ENCODE measurements around the gene PIP4K2C. TPM values are rescaled to one million over a fixed set of nuclear protein-coding genes. Genes with fewer than 3 reads are reported as not detected.

PIP4K2C gene
- total RNA-seq, 1 experiment from 2014 or later = 88.6 TPM

GRCh38 chr12:57603324-57603723 is 12.3 kb downstream of the PIP4K2C start:
- ATAC-seq (no peak), DNase-seq (no peak)
- Histone ChIP-seq H3K4me1 (ENCODE audit: insufficient read depth, low read length) (peaks cover 16% of the 10 kb centered on the region), H3K27ac (ENCODE audit: low read length) (no peak overlapping the region), H3F3A (ENCODE audit: low read length, unreplicated experiment) (no peaks in the 10 kb centered on the region), H4K20me1 (ENCODE audit: low read length) (no peaks in the 10 kb centered on the region), H3K4me3 (ENCODE audit: low read length) (no peak overlapping the region), H3K27me3 (ENCODE audit: low read length) (no peaks in the 10 kb centered on the region), H3K79me2 (ENCODE audit: low read length) (no peaks in the 10 kb centered on the region), H3K9me2 (replicated peaks; ENCODE audit: low read length) (no peaks in the 10 kb centered on the region), H3K4me2 (ENCODE audit: low read length) (0 out of 2 replicates have a peak overlapping the region, but pooled peaks have one; percentile 81), H3K9ac (ENCODE audit: low read length) (no peak overlapping the region), H3K9me3 (ENCODE audit: low read length) (no peaks in the 10 kb centered on the region), H3K36me3 (ENCODE audit: low read depth, low read length) (peaks cover 19% of the 10 kb centered on the region), H2AFZ (ENCODE audit: low read length) (no peak overlapping the region)
- intact Hi-C loops (cut with micrococcal nuclease) = no loop called here
- no peak for TF ChIP-seq CTCF (conservative IDR thresholded peaks at IDR 0.05; ENCODE audit: low read depth, low read length)
- no peak for TF ChIP-seq EZH2phosphoT487 (IDR thresholded peaks at IDR 0.05; ENCODE audit: borderline replicate concordance, low read length)
- TF ChIP-seq EZH2 (IDR thresholded peaks at IDR 0.05; ENCODE audit: low read length, unreplicated experiment) = no peak
- BruUV-seq (replicated peaks) = no TSS peak
- POLR2A ChIA-PET (ENCODE audit: unreplicated experiment) = interaction anchor here (0.6 kb wide), 1 partner anchor 21 kb away, joined by 3 read pairs; no protein-coding TSS in a partner anchor
- CTCF ChIA-PET = interaction anchor here (0.6 kb wide), 1 partner anchor 11 kb away, joined by 5 read pairs; no protein-coding TSS in a partner anchor

GRCh38 chr12:57603815-57604453 is 12.9 kb downstream of the PIP4K2C start:
- H3K9ac ChIP-seq (ENCODE audit: low read length) = peak overlapping the region; percentile 74
- H3K4me1 ChIP-seq (ENCODE audit: insufficient read depth, low read length) = peaks cover 16% of the 10 kb centered on the region
- no peaks in the 10 kb centered on the region for H4K20me1 ChIP-seq (ENCODE audit: low read length)
- H3K79me2 ChIP-seq (ENCODE audit: low read length) = no peaks in the 10 kb centered on the region
- ATAC-seq (peak; percentile 52), DNase-seq (peak; percentile 62)
- H3K36me3 ChIP-seq (ENCODE audit: low read depth, low read length) = peaks cover 15% of the 10 kb centered on the region
- TSS peak; percentile 51 for BruUV-seq (replicated peaks)
- H3F3A ChIP-seq (ENCODE audit: low read length, unreplicated experiment) = no peaks in the 10 kb centered on the region
- H3K4me3 ChIP-seq (ENCODE audit: low read length) = peak overlapping the region; percentile 81
- H3K4me2 ChIP-seq (ENCODE audit: low read length) = peak overlapping the region; percentile 81
- no peaks in the 10 kb centered on the region for H3K27me3 ChIP-seq (ENCODE audit: low read length)
- intact Hi-C loops (cut with micrococcal nuclease) = no loop called here
- H3K9me2 ChIP-seq (replicated peaks; ENCODE audit: low read length) = no peaks in the 10 kb centered on the region
- H2AFZ ChIP-seq (ENCODE audit: low read length) = peak overlapping the region; percentile 81
- H3K27ac ChIP-seq (ENCODE audit: low read length) = no peak overlapping the region
- CTCF ChIA-PET = interaction anchor here (0.6 kb wide), 1 partner anchor 12 kb away, joined by 5 read pairs; no protein-coding TSS in a partner anchor
- TF ChIP-seq EZH2phosphoT487 (IDR thresholded peaks at IDR 0.05; ENCODE audit: borderline replicate concordance, low read length) = no peak
- no peak for TF ChIP-seq EZH2 (IDR thresholded peaks at IDR 0.05; ENCODE audit: low read length, unreplicated experiment)
- no peak for TF ChIP-seq CTCF (conservative IDR thresholded peaks at IDR 0.05; ENCODE audit: low read depth, low read length)
- H3K9me3 ChIP-seq (ENCODE audit: low read length) = no peaks in the 10 kb centered on the region
- POLR2A ChIA-PET (ENCODE audit: unreplicated experiment) = interaction anchor here (0.6 kb wide), 1 partner anchor 22 kb away, joined by 3 read pairs; no protein-coding TSS in a partner anchor

GRCh38 chr12:57604454-57604991 is 13.5 kb downstream of the PIP4K2C start, which contains the start of gene DTX3:
DTX3 (plus strand) TSS chr12:57604824; CDS start chr12:57606518, 1,694 bp downstream.
- intact Hi-C loops (cut with micrococcal nuclease) = no loop called here
- H3K4me2 ChIP-seq (ENCODE audit: low read length) = peak within 1 kb of the TSS; percentile 81
- ATAC-seq = peak; percentile 55
- no TSS peak for BruUV-seq (replicated peaks)
- H3K36me3 ChIP-seq (ENCODE audit: low read depth, low read length) = peaks cover 10% of the 10 kb centered on the region; the same call in 1 of the 2 replicates
- H3K79me2 ChIP-seq (ENCODE audit: low read length) = no peaks in the 10 kb centered on the region
- no peaks in the 10 kb centered on the region for H3K9me3 ChIP-seq (ENCODE audit: low read length)
- CTCF ChIA-PET = no interaction called here
- H3K9me2 ChIP-seq (replicated peaks; ENCODE audit: low read length) = no peaks in the 10 kb centered on the region
- H3K9ac ChIP-seq (ENCODE audit: low read length) = peak within 1 kb of the TSS; percentile 74
- TF ChIP-seq EZH2phosphoT487 (IDR thresholded peaks at IDR 0.05; ENCODE audit: borderline replicate concordance, low read length) (no peak), EZH2 (IDR thresholded peaks at IDR 0.05; ENCODE audit: low read length, unreplicated experiment) (no peak), CTCF (conservative IDR thresholded peaks at IDR 0.05; ENCODE audit: low read depth, low read length) (no peak)
- H2AFZ ChIP-seq (ENCODE audit: low read length) = peak within 1 kb of the TSS; percentile 81
- DNase-seq = no peak
- H3K4me1 ChIP-seq (ENCODE audit: insufficient read depth, low read length) = peaks cover 16% of the 10 kb centered on the region
- no peaks in the 10 kb centered on the region for H3K27me3 ChIP-seq (ENCODE audit: low read length)
- H3K4me3 ChIP-seq (ENCODE audit: low read length) = peak within 1 kb of the TSS; percentile 81
- H4K20me1 ChIP-seq (ENCODE audit: low read length) = no peaks in the 10 kb centered on the region
- no peak within 1 kb of the TSS for H3K27ac ChIP-seq (ENCODE audit: low read length)
- no peaks in the 10 kb centered on the region for H3F3A ChIP-seq (ENCODE audit: low read length, unreplicated experiment)
- POLR2A ChIA-PET (ENCODE audit: unreplicated experiment) = no interaction called here

All from PC-3 (cell line).